H1 (cell line): ENCODE results near the gene OBSCN. TPM values are rescaled to one million over a fixed set of nuclear protein-coding genes. Genes with fewer than 3 reads are reported as not detected.

ENCODE experiments used
- CTCF ChIA-PET: fragments of 300-600 bp; sonication (Branson Sonifier 250); formaldehyde crosslinking; loops from one replicate; lab custom pipeline; 2021; ENCODE audit not compliant: partially characterized antibody; lab: Charles Lee
- POLR2A ChIA-PET: fragments of 300-600 bp; sonication (Branson Sonifier 250); formaldehyde crosslinking; loops from one replicate; lab custom pipeline; 2021; ENCODE audit warnings: inconsistent platforms; ENCODE audit not compliant: partially characterized antibody; lab: Charles Lee
- DNase-seq, 2 experiments: peaks; one replicate each; pipeline versions ENCODE4 v3.0.0 to v3.0.0-alpha.2; 2010 to 2022; ENCODE audit warnings: low spot score in 2 of 2, low read depth in 1 of 2, mixed read lengths in 1 of 2
- FAIRE-seq: peaks from 2 replicates; lab custom pipeline; 2011; peaks lifted over from hg19 to GRCh38; lab: Jason Lieb, UNC
- H2AFZ ChIP-seq: 2 replicates; pipeline ENCODE4 v1.8.1; 2012; ENCODE audit warnings: low read length, inconsistent platforms
- H2AK5ac ChIP-seq: 2 replicates; pipeline ENCODE4 v1.6.1; 2013; ENCODE audit warnings: low read depth, low read length
- H2BK120ac ChIP-seq: replicated peaks from 2 replicates; pipeline ENCODE3; 2013; ENCODE audit warnings: low read depth, low read length, inconsistent platforms
- H2BK12ac ChIP-seq: 2 replicates; pipeline ENCODE4 v1.6.1; 2013; ENCODE audit warnings: low read depth, low read length
- H2BK15ac ChIP-seq: 2 replicates; pipeline ENCODE4 v1.6.1; 2013; ENCODE audit warnings: low read length
- H2BK20ac ChIP-seq: 2 replicates; pipeline ENCODE4 v1.6.1; 2013; ENCODE audit warnings: low read length
- H2BK5ac ChIP-seq: 2 replicates; pipeline ENCODE4 v1.6.1; 2013; ENCODE audit warnings: low read depth, low read length
- H3K14ac ChIP-seq: 2 replicates; pipeline ENCODE4 v1.6.1; 2013; ENCODE audit warnings: inconsistent platforms; ENCODE audit not compliant: insufficient read length
- H3K18ac ChIP-seq: 2 replicates; pipeline ENCODE4 v1.6.1; 2013; ENCODE audit warnings: low read length; ENCODE audit errors: extremely low read depth
- H3K23ac ChIP-seq: 2 replicates; pipeline ENCODE4 v1.6.1; 2013; ENCODE audit warnings: inconsistent platforms; ENCODE audit not compliant: insufficient read length
- H3K23me2 ChIP-seq: 2 replicates; pipeline ENCODE4 v1.6.1; 2013; ENCODE audit warnings: low read depth, low read length
- H3K27ac ChIP-seq: 2 replicates; pipeline ENCODE4 v1.6.1; 2011; ENCODE audit warnings: low read depth, low read length, inconsistent platforms
- H3K27me3 ChIP-seq, 4 experiments: replicated peaks in 1 of 4; 1 replicate in 1 of 4; 2 replicates in 3 of 4; pipeline versions ENCODE4 v1.6.1 to v1.8.1; 2011 to 2013; ENCODE audit warnings: low read length in 3 of 4, mild to moderate bottlenecking in 3 of 4, inconsistent platforms in 2 of 4, mixed read lengths in 2 of 4, moderate library complexity in 1 of 4; ENCODE audit not compliant: control insufficient read depth in 3 of 4, insufficient read depth in 3 of 4; ENCODE audit errors: extremely low read depth in 1 of 4
- H3K36me3 ChIP-seq, 4 experiments: 2 replicates each; pipeline versions ENCODE4 v1.6.1 to v1.8.1; 2011 to 2013; ENCODE audit warnings: mild to moderate bottlenecking in 4 of 4, low read length in 3 of 4, moderate library complexity in 2 of 4, control low read depth in 1 of 4, inconsistent platforms in 1 of 4; ENCODE audit not compliant: insufficient read depth in 4 of 4, control insufficient read depth in 2 of 4
- H3K4ac ChIP-seq: replicated peaks from 2 replicates; pipeline ENCODE3; 2013; ENCODE audit warnings: low read length, low read depth, mixed read lengths, inconsistent platforms; ENCODE audit not compliant: insufficient read length
- H3K4me1 ChIP-seq, 4 experiments: replicated peaks in 1 of 4; 1 replicate in 1 of 4; 2 replicates in 3 of 4; pipeline versions ENCODE4 v1.6.1 to v1.8.1; 2011 to 2013; ENCODE audit warnings: low read length in 3 of 4, inconsistent platforms in 2 of 4, mixed read lengths in 1 of 4; ENCODE audit not compliant: insufficient read depth in 4 of 4, control insufficient read depth in 3 of 4
- H3K4me2 ChIP-seq, 2 experiments: 2 replicates each; pipeline versions ENCODE4 v1.6.1 to v1.8.1; 2011 to 2013; ENCODE audit warnings: low read depth in 2 of 2, low read length in 2 of 2, control low read depth in 1 of 2, inconsistent platforms in 1 of 2, mild to moderate bottlenecking in 1 of 2; ENCODE audit not compliant: insufficient read depth in 1 of 2
- H3K4me3 ChIP-seq, 4 experiments: fragments of 200-600, 300-600 bp in 1 of 4; sonication (generic), shearing (Covaris generic), sonication (Bioruptor Twin) in 1 of 4; 2 replicates each; pipeline versions ENCODE4 v1.5.1 to v1.8.1; 2011 to 2016; ENCODE audit warnings: low read length in 4 of 4, low read depth in 3 of 4, control low read depth in 2 of 4, inconsistent platforms in 2 of 4, mild to moderate bottlenecking in 2 of 4, mixed read lengths in 1 of 4, moderate library complexity in 1 of 4; ENCODE audit not compliant: insufficient read depth in 2 of 4; ENCODE audit errors: extremely low read depth in 1 of 4
- H3K56ac ChIP-seq: replicated peaks from 2 replicates; pipeline ENCODE3; 2013; ENCODE audit warnings: low read depth, mild to moderate bottlenecking, mixed read lengths, low read length, inconsistent platforms; ENCODE audit not compliant: insufficient read length
- H3K79me1 ChIP-seq: 2 replicates; pipeline ENCODE4 v1.6.1; 2013; ENCODE audit warnings: low read depth, low read length, control low read depth
- H3K79me2 ChIP-seq, 2 experiments: 2 replicates each; pipeline versions ENCODE4 v1.6.1 to v1.8.1; 2012 to 2013; ENCODE audit warnings: low read length in 2 of 2, mild to moderate bottlenecking in 2 of 2, inconsistent platforms in 1 of 2; ENCODE audit not compliant: insufficient read depth in 2 of 2, control insufficient read depth in 1 of 2
- H3K9ac ChIP-seq, 4 experiments: replicated peaks in 1 of 4; 1 replicate in 1 of 4; 2 replicates in 3 of 4; pipeline versions ENCODE4 v1.6.1 to v1.8.1; 2011 to 2013; ENCODE audit warnings: low read depth in 3 of 4, low read length in 3 of 4, control low read depth in 2 of 4, mild to moderate bottlenecking in 2 of 4, moderate library complexity in 2 of 4, inconsistent platforms in 1 of 4; ENCODE audit errors: extremely low read depth in 1 of 4
- H3K9me3 ChIP-seq, 2 experiments: 2 replicates each; pipeline versions ENCODE4 v1.6.1 to v1.8.1; 2012 to 2013; ENCODE audit warnings: mild to moderate bottlenecking in 2 of 2, moderate library complexity in 2 of 2, control low read depth in 1 of 2, inconsistent platforms in 1 of 2, low read depth in 1 of 2, low read length in 1 of 2, mixed read lengths in 1 of 2; ENCODE audit not compliant: insufficient read depth in 2 of 2
- H4K20me1 ChIP-seq, 2 experiments: replicated peaks in 1 of 2; 2 replicates each; pipeline versions ENCODE3 to v1.8.1; 2011 to 2013; ENCODE audit warnings: inconsistent platforms in 2 of 2, low read length in 2 of 2, mild to moderate bottlenecking in 1 of 2; ENCODE audit not compliant: insufficient read depth in 2 of 2, control insufficient read depth in 1 of 2
- H4K5ac ChIP-seq: 2 replicates; pipeline ENCODE4 v1.6.1; 2013; ENCODE audit warnings: low read length, low read depth, mixed read lengths, inconsistent platforms; ENCODE audit not compliant: insufficient read length
- H4K8ac ChIP-seq: 2 replicates; pipeline ENCODE4 v1.8.0; 2013; ENCODE audit warnings: mild to moderate bottlenecking, moderate library complexity, low read length, inconsistent platforms; ENCODE audit not compliant: insufficient read depth; ENCODE audit errors: extremely low read depth
- H4K91ac ChIP-seq: replicated peaks from 2 replicates; pipeline ENCODE3; 2013; ENCODE audit warnings: low read length, mixed read lengths, inconsistent platforms; ENCODE audit not compliant: insufficient read length
- BRCA1 ChIP-seq: IDR thresholded peaks from 2 replicates; pipeline ENCODE4 v1.6.1; 2012; ENCODE audit warnings: low read depth, low read length, improper control_type of control experiment
- CBX5 ChIP-seq: fragments of 300-800, 300-1000 bp; sonication (generic); IDR thresholded peaks from 2 replicates; pipeline ENCODE4 v1.7.1; 2016; ENCODE audit warnings: antibody characterized with exemption, low read length, low read depth
- CHD2 ChIP-seq: IDR thresholded peaks from 2 replicates; pipeline ENCODE4 v1.6.1; 2012; ENCODE audit warnings: low read length, improper control_type of control experiment
- CREB1 ChIP-seq: IDR thresholded peaks from 2 replicates; pipeline ENCODE4 v1.6.1; 2012; ENCODE audit warnings: inconsistent platforms
- E2F6 ChIP-seq: IDR thresholded peaks from 2 replicates; pipeline ENCODE4 v1.6.1; 2012; ENCODE audit warnings: inconsistent platforms
- EZH2 ChIP-seq: fragments of 200-600 bp; sonication (generic); IDR thresholded peaks from 2 replicates; pipeline ENCODE4 v1.7.1; 2012; ENCODE audit warnings: low read depth, mild to moderate bottlenecking, moderate library complexity, low read length, inconsistent platforms; ENCODE audit not compliant: severe bottlenecking
- FOSL1 ChIP-seq: IDR thresholded peaks from 2 replicates; pipeline ENCODE4 v1.6.1; 2011; ENCODE audit warnings: mild to moderate bottlenecking, low read depth, low read length, moderate library complexity; ENCODE audit not compliant: insufficient read depth
- PHF8 ChIP-seq: fragments of 200-600 bp; sonication (generic); conservative IDR thresholded peaks from 2 replicates; pipeline ENCODE4 v1.7.1; 2012; ENCODE audit warnings: low read depth, mild to moderate bottlenecking, inconsistent platforms, low read length, moderate library complexity
- SIN3A ChIP-seq, 2 experiments: IDR thresholded peaks in 1 of 2; conservative IDR thresholded peaks in 1 of 2; 2 replicates each; pipeline ENCODE4 v1.6.1; 2011 to 2012; ENCODE audit warnings: low read length in 2 of 2, improper control_type of control experiment in 1 of 2, low read depth in 1 of 2, mild to moderate bottlenecking in 1 of 2
- SUZ12 ChIP-seq: fragments of 200-600 bp; sonication (generic); IDR thresholded peaks from 2 replicates; pipeline ENCODE4 v1.6.1; 2012; ENCODE audit warnings: mild to moderate bottlenecking, inconsistent platforms, low read length, moderate library complexity, mixed read lengths
- USF2 ChIP-seq: IDR thresholded peaks from 2 replicates; pipeline ENCODE4 v1.6.1; 2011; ENCODE audit warnings: low read length, improper control_type of control experiment
- WGBS, 2 experiments: shearing (Covaris generic) in 1 of 2; methylation state at CpG; one replicate each; pipeline versions ENCODE4 v1.1.6 to v1.1.7; 2013 to 2015; ENCODE audit warnings: low lambda C conversion rate in 2 of 2, mixed read lengths in 2 of 2, inconsistent platforms in 1 of 2, low coverage in 1 of 2, missing lambda C conversion rate in 1 of 2; ENCODE audit not compliant: insufficient replicate concordance in 2 of 2, insufficient coverage in 1 of 2, insufficient read length in 1 of 2; ENCODE audit errors: extremely low coverage in 1 of 2, missing lambda C conversion rate in 1 of 2; 5-methylcytosine and 5-hydroxymethylcytosine counted together
- polyA plus RNA-seq, 7 experiments: library from polyadenylated mRNA; depleted of rRNA in 3 of 7; stranded (reverse) in 5 of 7; unstranded in 2 of 7; fragments of >200 nt in 5 of 7; fragments of 200-250 nt in 2 of 7; gene quantifications; 1 replicate in 5 of 7; 2 replicates in 1 of 7; 4 replicates in 1 of 7; pipeline versions ENCODE4 v1.2.1 to v1.2.3, GENCODE V29; 2011 to 2013; ENCODE audit warnings: missing spikeins in 2 of 7, mixed read lengths in 2 of 7
- total RNA-seq: library from RNA; stranded (reverse); fragmentation: NEBNext Ultra II Directional; extraction: Animal tissue kit (Norgen Biotek cat#: 25700); gene quantifications from 2 replicates; pipeline ENCODE4 v1.2.1, GENCODE V29; 2021

The OBSCN gene
- total and polyA plus RNA-seq, 2 of the 8 experiments (the other 6 are each of a cell fraction or from before 2014, with no cell fraction given), result 7.5 to 28.4 TPM

- H3K79me2 ChIP-seq, result no peaks in the 10 kb centered on the region
- no peak overlapping the region for H3K4ac ChIP-seq
- H2AK5ac ChIP-seq, result no peak overlapping the region
- peaks cover 0 to 5% of the 10 kb centered on the region in 2 experiments for H4K20me1 ChIP-seq
- no peak overlapping the region for H3K18ac ChIP-seq
- FAIRE-seq (no peak), DNase-seq (no peak)
- H2AFZ ChIP-seq, result no peak overlapping the region
- no peak overlapping the region for H4K91ac ChIP-seq
- peaks cover 0 to 5% (median 0%) of the 10 kb centered on the region in 4 experiments; a peak in 1 of 8 replicates for H3K36me3 ChIP-seq
- no peak overlapping the region for H2BK5ac ChIP-seq
- no peak overlapping the region for H3K4me2 ChIP-seq
- no peak overlapping the region for H2BK120ac ChIP-seq
- 95% methylated on average over 6 of the region's 6 CpGs; no CpG with 5 or more reads in 1 of the 2 experiments for WGBS, 2 experiments
- no peak overlapping the region for H3K9ac ChIP-seq
- peaks cover 11% of the 10 kb centered on the region; the same call in 1 of the 2 replicates for H3K23me2 ChIP-seq
- H2BK15ac ChIP-seq, result no peak overlapping the region
- H4K5ac ChIP-seq, result no peak overlapping the region
- H3K4me1 ChIP-seq, result no peaks in the 10 kb centered on the region
- no peak overlapping the region for H3K56ac ChIP-seq
- H4K8ac ChIP-seq, result no peak overlapping the region
- ChIA-PET POLR2A (interaction anchor here (0.6 kb wide), 1 partner anchor 145 kb away, joined by 3 read pairs; a partner anchor contains a TSS), CTCF (interaction anchor here (1.0 kb wide), 1 partner anchor 30 kb away, joined by 3 read pairs; no protein-coding TSS in a partner anchor)
- no peak overlapping the region for H2BK20ac ChIP-seq
- no peaks in the 10 kb centered on the region for H3K79me1 ChIP-seq
- no peak overlapping the region for H2BK12ac ChIP-seq
- H3K27ac ChIP-seq, result no peak overlapping the region
- H3K27me3 ChIP-seq, result no peaks in the 10 kb centered on the region; a peak in 1 of 7 replicates
- H3K14ac ChIP-seq, result no peak overlapping the region
- H3K4me3 ChIP-seq, result no peak overlapping the region
- H3K23ac ChIP-seq, result no peak overlapping the region
- peaks cover 7 to 9% of the 10 kb centered on the region in 2 experiments; a peak in 3 of 4 replicates for H3K9me3 ChIP-seq
- no peak for TF ChIP-seq PHF8
- no peak for TF ChIP-seq FOSL1
- no peak for TF ChIP-seq SUZ12
- no peak for TF ChIP-seq E2F6
- TF ChIP-seq BRCA1, result no peak
- TF ChIP-seq CBX5, result no peak
- no peak for TF ChIP-seq CREB1
- no peak for TF ChIP-seq SIN3A (conservative IDR thresholded peaks at IDR 0.05 in 1 of 2, IDR thresholded peaks at IDR 0.05 in 1 of 2; ENCODE audit: low read depth in 1 of 2, low read length in 2 of 2)
- TF ChIP-seq USF2, result no peak
- no peak for TF ChIP-seq EZH2
- TF ChIP-seq CHD2, result no peak
Observed at GRCh38 chr1:228312136-228312764, 104.4 kb downstream of the OBSCN start.
